Amniotic epithelial cell (primary cell): ENCODE results near the gene VPS72.

Experiments used
- DNase-seq: peaks from one replicate; pipeline ENCODE4 v3.0.0-alpha.2; 2010; ENCODE audit warnings: low read depth

The VPS72 gene

GRCh38 chr1:151144474-151145303 is 45.3 kb downstream of the VPS72 start:
- no peak for DNase-seq

- DNase-seq = no peak
Observed at GRCh38 chr1:151143986-151144385, 46.0 kb downstream of the VPS72 start.

GRCh38 chr1:151143057-151143435 is 47.0 kb downstream of the VPS72 start:
- DNase-seq = no peak

- no peak for DNase-seq
Observed at GRCh38 chr1:151142411-151143056, 47.5 kb downstream of the VPS72 start.

GRCh38 chr1:151137789-151138188 is 52.2 kb downstream of the VPS72 start:
- DNase-seq = no peak

- DNase-seq = no peak
Observed at GRCh38 chr1:151135433-151136385, 54.3 kb downstream of the VPS72 start.

GRCh38 chr1:151134991-151135390 is 55.0 kb downstream of the VPS72 start:
- no peak for DNase-seq

- no peak for DNase-seq
Observed at GRCh38 chr1:151134396-151134795, 55.6 kb downstream of the VPS72 start.

GRCh38 chr1:151133018-151133806 is 56.8 kb downstream of the VPS72 start:
- no peak for DNase-seq

GRCh38 chr1:151132335-151133017 is 57.5 kb downstream of the VPS72 start:
- no peak for DNase-seq

- peak; percentile 22 for DNase-seq
Observed at GRCh38 chr1:151131701-151132334, 58.2 kb downstream of the VPS72 start.

GRCh38 chr1:151130987-151131586 is 58.9 kb downstream of the VPS72 start:
- DNase-seq = peak; percentile 93

- no peak for DNase-seq
Observed at GRCh38 chr1:151128800-151129199, 61.2 kb downstream of the VPS72 start.
